ENCODE measurements around the gene TMEM121. TPM values are rescaled to one million over a fixed set of nuclear protein-coding genes. Genes with fewer than 3 reads are reported as not detected.
"Not testable (repeated sequence)": the region's sequence is repeated elsewhere in the genome, so short reads cannot be mapped to it uniquely, and the experiment has no call there.

Gene TMEM121
- total and polyA plus RNA-seq, 10 of the 15 experiments (the other 5 are each of a cell fraction or from before 2014, with no cell fraction given): 0.04 to 4.9 (median 1.2) TPM; not detected in 2

DNA sequence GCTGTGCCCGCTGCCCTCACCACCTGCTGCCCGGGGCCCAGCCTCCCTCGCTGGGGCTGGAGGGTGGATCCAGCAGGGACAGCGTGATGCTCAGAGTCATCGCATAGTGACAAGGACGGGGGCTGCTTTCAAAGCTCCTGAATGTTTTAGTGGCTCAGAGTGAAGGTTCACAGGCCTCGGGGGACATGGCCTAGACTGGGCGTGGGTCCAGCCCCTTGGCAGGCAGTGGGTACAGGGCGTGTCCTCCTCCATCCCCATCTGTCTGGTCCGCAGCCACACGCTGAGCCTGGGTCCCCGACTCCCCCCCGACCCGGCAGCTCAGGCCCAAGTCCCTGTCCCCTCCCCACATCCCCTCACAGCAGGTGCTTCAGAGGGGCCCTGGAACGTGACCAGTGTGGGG lies 52.8 kb downstream of the TMEM121 start:
- POLR2A ChIA-PET; RAD21 ChIA-PET (ENCODE audit: unreplicated experiment); in situ Hi-C loops (cut with MboI); DNase-seq (ENCODE audit: low read depth, low spot score); FAIRE-seq; H3K36me3 ChIP-seq (ENCODE audit: control insufficient read depth in 2 of 2, insufficient read depth in 2 of 2, low read length in 1 of 2); CTCF ChIA-PET; H3K27me3 ChIP-seq (replicated peaks in 1 of 2; ENCODE audit: control insufficient read depth in 2 of 2, insufficient read depth in 2 of 2, low read length in 1 of 2); H3K4me3 ChIP-seq; H3K27ac ChIP-seq (ENCODE audit: control insufficient read depth, insufficient read depth); H3K9ac ChIP-seq (ENCODE audit: control insufficient read depth, insufficient read depth, low read length); H2AFZ ChIP-seq (ENCODE audit: control insufficient read depth, low read depth, low read length); H4K20me1 ChIP-seq (ENCODE audit: control insufficient read depth, insufficient read depth); H3K9me3 ChIP-seq (replicated peaks; ENCODE audit: control insufficient read depth, insufficient read depth, low read length); BruUV-seq (replicated peaks); SMC1A ChIA-PET (ENCODE audit: uncharacterized antibody, unreplicated experiment); H3K4me2 ChIP-seq (ENCODE audit: control insufficient read depth, insufficient read depth): not testable (repeated sequence)
- WGBS (ENCODE audit: insufficient coverage, insufficient replicate concordance, low lambda C conversion rate, missing lambda C conversion rate): no CpG with 5 or more reads among the region's 15 CpGs
- Histone ChIP-seq H3K79me2 (ENCODE audit: control insufficient read depth, insufficient read depth, low read length) (peaks cover 28% of the 10 kb centered on the region), H3K4me1 (ENCODE audit: control insufficient read depth, insufficient read depth, low read length) (peaks cover 42% of the 10 kb centered on the region)
- ATAC-seq: peak; percentile 2
- intact Hi-C loops (cut with micrococcal nuclease; ENCODE audit: unreplicated experiment): loop anchor here (5.0 kb wide), 1 partner anchor 283 kb away; no protein-coding TSS in a partner anchor

Other genes starting within 250 kb of the TMEM121 start
- gene BRF1, start 225.6 kb upstream of the TMEM121 start, total RNA-seq (2014; rRNA removed): 25.2 and 26.5 TPM in 2 replicates
- 11.5 and 11.6 TPM in 2 replicates for gene BRF1, start 225.6 kb upstream of the TMEM121 start, total RNA-seq (2014; rRNA removed; fragmentation: Illumina TruSeq; extraction: Trizol)
- 29.3 and 33.5 TPM in 2 replicates for gene BRF1, start 225.6 kb upstream of the TMEM121 start, total RNA-seq (2021)
- 7.1 and 8.0 TPM in 2 replicates for gene BRF1, start 225.6 kb upstream of the TMEM121 start, polyA plus RNA-seq (2011; rRNA removed)
- 5.3 and 8.8 TPM in 2 replicates for gene BRF1, start 225.6 kb upstream of the TMEM121 start, polyA plus RNA-seq (2014; fragmentation: Illumina TruSeq; extraction: Trizol)
- under 1 TPM; 0.21 to 0.58 TPM for gene BRF1, start 225.6 kb upstream of the TMEM121 start, polyA plus RNA-seq (2014; fragmentation: Nextera tagmentation; extraction: Ambion mirVana)
- 18.3 and 22.6 TPM in 2 replicates for gene BRF1, start 225.6 kb upstream of the TMEM121 start, polyA plus RNA-seq (2014; rRNA removed)
- 10 to 100 TPM in 1 of 2 experiments, 1 to 10 TPM in 1; 9.7 to 17.4 TPM for gene BRF1, start 225.6 kb upstream of the TMEM121 start, polyA plus RNA-seq (2016; fragmentation: Nextera tagmentation; extraction: Ambion mirVana)
- gene PACS2, start 211.8 kb upstream of the TMEM121 start, total RNA-seq (2014; rRNA removed): 23.3 and 34.1 TPM in 2 replicates
- gene PACS2, start 211.8 kb upstream of the TMEM121 start, total RNA-seq (2014; rRNA removed; fragmentation: Illumina TruSeq; extraction: Trizol): 9.2 and 11.4 TPM in 2 replicates
- 37.2 and 37.3 TPM in 2 replicates for gene PACS2, start 211.8 kb upstream of the TMEM121 start, total RNA-seq (2021)
- gene PACS2, start 211.8 kb upstream of the TMEM121 start, polyA plus RNA-seq (2011; rRNA removed): 10.1 and 13.6 TPM in 2 replicates
- gene PACS2, start 211.8 kb upstream of the TMEM121 start, polyA plus RNA-seq (2014; fragmentation: Illumina TruSeq; extraction: Trizol): 5.2 and 7.4 TPM in 2 replicates
- gene PACS2, start 211.8 kb upstream of the TMEM121 start, polyA plus RNA-seq (2014; fragmentation: Nextera tagmentation; extraction: Ambion mirVana): under 1 TPM; 0.21 to 0.91 TPM
- 30.3 and 35.7 TPM in 2 replicates for gene PACS2, start 211.8 kb upstream of the TMEM121 start, polyA plus RNA-seq (2014; rRNA removed)
- 1 to 10 TPM; 4.5 to 5.8 TPM for gene PACS2, start 211.8 kb upstream of the TMEM121 start, polyA plus RNA-seq (2016; fragmentation: Nextera tagmentation; extraction: Ambion mirVana)
- 0.49 and 1.0 TPM in 2 replicates for gene TEX22, start 128.0 kb upstream of the TMEM121 start, total RNA-seq (2014; rRNA removed)
- 0.54 and 0.64 TPM in 2 replicates for gene TEX22, start 128.0 kb upstream of the TMEM121 start, total RNA-seq (2014; rRNA removed; fragmentation: Illumina TruSeq; extraction: Trizol)
- 2.7 and 4.0 TPM in 2 replicates for gene TEX22, start 128.0 kb upstream of the TMEM121 start, total RNA-seq (2021)
- 0.12 and 0.15 TPM in 2 replicates for gene TEX22, start 128.0 kb upstream of the TMEM121 start, polyA plus RNA-seq (2011; rRNA removed)
- gene TEX22, start 128.0 kb upstream of the TMEM121 start, polyA plus RNA-seq (2014; fragmentation: Illumina TruSeq; extraction: Trizol): 0.12 TPM in 1 of 2 replicates, not detected in the other
- under 1 TPM in 1 of 2 experiments, not detected in 1; 0.02 TPM for gene TEX22, start 128.0 kb upstream of the TMEM121 start, polyA plus RNA-seq (2014; fragmentation: Nextera tagmentation; extraction: Ambion mirVana)
- 0.63 and 0.80 TPM in 2 replicates for gene TEX22, start 128.0 kb upstream of the TMEM121 start, polyA plus RNA-seq (2014; rRNA removed)
- 1 to 10 TPM; 1.1 to 1.3 TPM for gene TEX22, start 128.0 kb upstream of the TMEM121 start, polyA plus RNA-seq (2016; fragmentation: Nextera tagmentation; extraction: Ambion mirVana)
- 53.3 and 62.6 TPM in 2 replicates for gene MTA1, start 106.8 kb upstream of the TMEM121 start, total RNA-seq (2014; rRNA removed)
- gene MTA1, start 106.8 kb upstream of the TMEM121 start, total RNA-seq (2014; rRNA removed; fragmentation: Illumina TruSeq; extraction: Trizol): 28.1 and 30.8 TPM in 2 replicates
- 138 and 162 TPM in 2 replicates for gene MTA1, start 106.8 kb upstream of the TMEM121 start, total RNA-seq (2021)
- gene MTA1, start 106.8 kb upstream of the TMEM121 start, polyA plus RNA-seq (2011; rRNA removed): 26.0 and 52.3 TPM in 2 replicates
- 9.6 and 30.4 TPM in 2 replicates for gene MTA1, start 106.8 kb upstream of the TMEM121 start, polyA plus RNA-seq (2014; fragmentation: Illumina TruSeq; extraction: Trizol)
- under 1 TPM; 0.14 to 0.69 TPM for gene MTA1, start 106.8 kb upstream of the TMEM121 start, polyA plus RNA-seq (2014; fragmentation: Nextera tagmentation; extraction: Ambion mirVana)
- gene MTA1, start 106.8 kb upstream of the TMEM121 start, polyA plus RNA-seq (2014; rRNA removed): 114 and 134 TPM in 2 replicates
- 10 to 100 TPM in 1 of 2 experiments, 1 to 10 TPM in 1; 7.7 to 10.3 TPM for gene MTA1, start 106.8 kb upstream of the TMEM121 start, polyA plus RNA-seq (2016; fragmentation: Nextera tagmentation; extraction: Ambion mirVana)
- gene CRIP2, start 51.8 kb upstream of the TMEM121 start, total RNA-seq (2014; rRNA removed): 0.11 TPM in 1 of 2 replicates, not detected in the other
- not detected in 2 replicates for gene CRIP2, start 51.8 kb upstream of the TMEM121 start, total RNA-seq (2014; rRNA removed; fragmentation: Illumina TruSeq; extraction: Trizol)
- 0.49 and 0.61 TPM in 2 replicates for gene CRIP2, start 51.8 kb upstream of the TMEM121 start, total RNA-seq (2021)
- gene CRIP2, start 51.8 kb upstream of the TMEM121 start, polyA plus RNA-seq (2011; rRNA removed): 0.04 TPM in 1 of 2 replicates, not detected in the other
- not detected in 2 replicates for gene CRIP2, start 51.8 kb upstream of the TMEM121 start, polyA plus RNA-seq (2014; fragmentation: Illumina TruSeq; extraction: Trizol)
- gene CRIP2, start 51.8 kb upstream of the TMEM121 start, polyA plus RNA-seq (2014; fragmentation: Nextera tagmentation; extraction: Ambion mirVana): not detected
- not detected in 2 replicates for gene CRIP2, start 51.8 kb upstream of the TMEM121 start, polyA plus RNA-seq (2014; rRNA removed)
- under 1 TPM; 0.37 to 0.62 TPM for gene CRIP2, start 51.8 kb upstream of the TMEM121 start, polyA plus RNA-seq (2016; fragmentation: Nextera tagmentation; extraction: Ambion mirVana)
- 99.4 and 101 TPM in 2 replicates for gene CRIP1, start 39.7 kb upstream of the TMEM121 start, total RNA-seq (2014; rRNA removed)
- gene CRIP1, start 39.7 kb upstream of the TMEM121 start, total RNA-seq (2014; rRNA removed; fragmentation: Illumina TruSeq; extraction: Trizol): 87.3 and 90.6 TPM in 2 replicates
- 177 and 188 TPM in 2 replicates for gene CRIP1, start 39.7 kb upstream of the TMEM121 start, total RNA-seq (2021)
- 36.3 and 174 TPM in 2 replicates for gene CRIP1, start 39.7 kb upstream of the TMEM121 start, polyA plus RNA-seq (2011; rRNA removed)
- gene CRIP1, start 39.7 kb upstream of the TMEM121 start, polyA plus RNA-seq (2014; fragmentation: Illumina TruSeq; extraction: Trizol): 8.1 and 81.1 TPM in 2 replicates
- 100 to 1,000 TPM in 1 of 2 experiments, 10 to 100 TPM in 1; 66.8 to 134 TPM for gene CRIP1, start 39.7 kb upstream of the TMEM121 start, polyA plus RNA-seq (2014; fragmentation: Nextera tagmentation; extraction: Ambion mirVana)
- gene CRIP1, start 39.7 kb upstream of the TMEM121 start, polyA plus RNA-seq (2014; rRNA removed): 259 and 269 TPM in 2 replicates
- 100 to 1,000 TPM; 207 to 230 TPM for gene CRIP1, start 39.7 kb upstream of the TMEM121 start, polyA plus RNA-seq (2016; fragmentation: Nextera tagmentation; extraction: Ambion mirVana)
- gene TEDC1, start 35.3 kb upstream of the TMEM121 start, total RNA-seq (2014; rRNA removed): 23.0 and 25.8 TPM in 2 replicates
- gene TEDC1, start 35.3 kb upstream of the TMEM121 start, total RNA-seq (2014; rRNA removed; fragmentation: Illumina TruSeq; extraction: Trizol): 2.9 and 5.1 TPM in 2 replicates
- 30.5 and 34.2 TPM in 2 replicates for gene TEDC1, start 35.3 kb upstream of the TMEM121 start, total RNA-seq (2021)
- gene TEDC1, start 35.3 kb upstream of the TMEM121 start, polyA plus RNA-seq (2011; rRNA removed): 1.7 and 6.0 TPM in 2 replicates
- 0.10 and 0.76 TPM in 2 replicates for gene TEDC1, start 35.3 kb upstream of the TMEM121 start, polyA plus RNA-seq (2014; fragmentation: Illumina TruSeq; extraction: Trizol)
- gene TEDC1, start 35.3 kb upstream of the TMEM121 start, polyA plus RNA-seq (2014; fragmentation: Nextera tagmentation; extraction: Ambion mirVana): 1 to 10 TPM in 1 of 2 experiments, under 1 TPM in 1; 0.19 to 1.6 TPM
- gene TEDC1, start 35.3 kb upstream of the TMEM121 start, polyA plus RNA-seq (2014; rRNA removed): 27.8 and 32.6 TPM in 2 replicates
- 10 to 100 TPM; 23.3 to 29.9 TPM for gene TEDC1, start 35.3 kb upstream of the TMEM121 start, polyA plus RNA-seq (2016; fragmentation: Nextera tagmentation; extraction: Ambion mirVana)

Data from GM12878 (cell line).